Heart right ventricle (tissue), 16 donors: ENCODE results near the gene CDK5RAP2. TPM values are rescaled to one million over a fixed set of nuclear protein-coding genes. Genes with fewer than 3 reads are reported as not detected.

Experiments
- ATAC-seq, 8 donors: fragments of 200-7000 bp; cut with Tn5 transposase; one replicate each; pipeline ENCODE4 v1.9.1; 2020; ENCODE audit warnings: mild to moderate bottlenecking in 8 of 8, moderate library complexity in 8 of 8, moderate number of reproducible peaks in 1 of 8
- DNase-seq, 2 donors: peaks; one replicate each; pipeline ENCODE4 v3.0.0-alpha.2; 2020
- H3K27ac ChIP-seq, 10 donors: fragments of 200-600 bp; sonication (generic) in 2 of 10; one replicate each; pipeline versions ENCODE4 v1.5.0 to v1.8.0; 2020 to 2022; ENCODE audit warnings: mild to moderate bottlenecking in 3 of 10
- H3K27me3 ChIP-seq, 7 donors: fragments of 200-600 bp; one replicate each; pipeline ENCODE4 v1.8.0; 2021 to 2022; ENCODE audit warnings: mild to moderate bottlenecking in 2 of 7
- H3K36me3 ChIP-seq, 9 donors: fragments of 200-600 bp; sonication (generic) in 1 of 9; one replicate each; pipeline versions ENCODE4 v1.5.0 to v1.8.0; 2020 to 2022; ENCODE audit warnings: mild to moderate bottlenecking in 2 of 9
- H3K4me1 ChIP-seq, 9 donors: fragments of 200-600 bp; sonication (generic) in 1 of 9; one replicate each; pipeline versions ENCODE4 v1.5.0 to v1.8.0; 2020 to 2022; ENCODE audit warnings: mild to moderate bottlenecking in 4 of 9
- H3K4me3 ChIP-seq, 10 donors: fragments of 200-600 bp; sonication (generic) in 2 of 10; one replicate each; pipeline versions ENCODE4 v1.5.0 to v1.8.0; 2020 to 2022; ENCODE audit warnings: mild to moderate bottlenecking in 7 of 10, moderate library complexity in 2 of 10
- H3K9me3 ChIP-seq, 11 donors: fragments of 200-600 bp in 10 of 11; sonication (generic) in 2 of 11; one replicate each; pipeline versions ENCODE4 v1.5.0 to v1.8.0; 2013 to 2022; ENCODE audit warnings: mild to moderate bottlenecking in 2 of 11, control low read depth in 1 of 11, moderate library complexity in 1 of 11
- CTCF ChIP-seq, 9 donors: fragments of 200-600 bp; sonication (generic) in 2 of 9; IDR thresholded peaks; one replicate each; pipeline versions ENCODE4 v1.5.0 to v1.8.0; 2021 to 2022; ENCODE audit warnings: antibody characterized with exemption in 9 of 9, mild to moderate bottlenecking in 5 of 9, moderate library complexity in 1 of 9
- WGBS, 2 donors: extraction: QIAGEN DNeasy Blood & Tissue Kit; methylation state at CpG; one replicate each; pipeline ENCODE4 v1.1.7; 2013; ENCODE audit warnings: inconsistent platforms in 1 of 2; 5-methylcytosine and 5-hydroxymethylcytosine counted together
- intact Hi-C, 10 donors: fragments of 100-400 bp; cut with DNase I; formaldehyde crosslinking; loops; one replicate each; pipeline versions ENCODE4 v1.11.1 to v1.14.2; 2022
- polyA plus RNA-seq, 2 donors: library from polyadenylated mRNA; stranded (reverse); fragments of 200-250 nt; gene quantifications; one replicate each; pipeline ENCODE4 v1.2.3, GENCODE V29; 2013
- total RNA-seq, 10 donors: library from RNA; stranded (reverse); fragmentation: NEBNext Ultra II Directional in 3 of 10; extraction: Animal tissue kit (Norgen Biotek cat#: 25700) in 3 of 10; gene quantifications; one replicate each; pipeline versions ENCODE4 v1.2.1 to v1.2.4, GENCODE V29; 2021 to 2023
- donor health status: Arrhythmogenic right ventricular cardiomyopathy.
- donor health status: ischemic (EF 13 %, LVEDD 7.1; RV severe dilation, severe dysfunction).
- donor health status: healthy with polysubstance abuse.
- donor health status: DM: no; HTN: yes; CAD: no.
- donor health status: DM: no; HTN: no; CAD: no.
- donor health status: ischemic (EF 25% LVEDD 6.9; RV normal size, moderate dysfunction).
- donor health status: ischemic (EF 25% LVEDD 5.7; RV mildly dilated, moderate dysfunction).
- donor health status: healthy.
- donor health status: DM: yes; HTN: yes; CAD: no.
- donor health status: Ischemic cardiomyopathy.
- donor health status: ischemic (EF 35%, LVEDD 5.7; RV mildly dilated, moderate dysfunction).
- donor health status: nonischemic (EF 11% LVEDD 7.7; RV severe dilation, severe dysfunction).
- donor health status: DM: yes; HTN: yes; CAD: no.
- donor health status: PGD.
- donor health status: ischemic (EF 29% LVEDD 5.4; RV normal size, mild dysfunction).
- donor health status: nonischemic (EF 23%, LVEDD 6.1; RV moderate dilation, normal function).

Gene CDK5RAP2
- total and polyA plus RNA-seq, 12 donors: 21.6 to 80.1 (median 53.4) TPM

GRCh38 chr9:120486835-120487234 lies 93.1 kb downstream of the CDK5RAP2 start:
- Histone ChIP-seq H3K4me3 (no peak overlapping the region), H3K4me1 (peaks cover 0 to 14% (median 10%) of the 10 kb centered on the region in 9 donors), H3K27ac (no peak overlapping the region), H3K9me3 (no peaks in the 10 kb centered on the region), H3K27me3 (no peaks in the 10 kb centered on the region), H3K36me3 (peaks cover 0 to 92% (median 13%) of the 10 kb centered on the region in 9 donors)
- ATAC-seq (no peak), DNase-seq (no peak)
- 87 to 90% methylated on average over 6 of the region's 6 CpGs for WGBS, 2 donors
- no peak for TF ChIP-seq CTCF (IDR thresholded peaks at IDR 0.05)
- intact Hi-C loops: no loop called here

GRCh38 chr9:120486347-120486746 lies 93.6 kb downstream of the CDK5RAP2 start:
- no peaks in the 10 kb centered on the region for H3K27me3 ChIP-seq
- WGBS, 2 donors: 83 to 85% methylated on average over 4 of the region's 4 CpGs
- ATAC-seq: peak in 2 of 8 donors; percentile 44 to 50
- peaks cover 0 to 96% (median 13%) of the 10 kb centered on the region in 9 donors for H3K36me3 ChIP-seq
- H3K4me1 ChIP-seq: peaks cover 0 to 19% (median 14%) of the 10 kb centered on the region in 9 donors
- no peak for TF ChIP-seq CTCF (IDR thresholded peaks at IDR 0.05)
- no peak for DNase-seq
- intact Hi-C loops: no loop called here
- no peaks in the 10 kb centered on the region for H3K9me3 ChIP-seq
- H3K27ac ChIP-seq: no peak overlapping the region
- H3K4me3 ChIP-seq: no peak overlapping the region

GRCh38 chr9:120485788-120486187 lies 94.2 kb downstream of the CDK5RAP2 start:
- WGBS, 2 donors: 94 to 98% methylated on average over 3 of the region's 3 CpGs
- Histone ChIP-seq H3K27ac (no peak overlapping the region), H3K27me3 (no peaks in the 10 kb centered on the region), H3K36me3 (peaks cover 0 to 94% (median 13%) of the 10 kb centered on the region in 9 donors), H3K4me1 (peaks cover 0 to 23% (median 16%) of the 10 kb centered on the region in 9 donors), H3K4me3 (no peak overlapping the region), H3K9me3 (no peaks in the 10 kb centered on the region)
- DNase-seq (no peak), ATAC-seq (no peak)
- intact Hi-C loops: no loop called here
- TF ChIP-seq CTCF (IDR thresholded peaks at IDR 0.05): no peak

- H3K36me3 ChIP-seq: peaks cover 0 to 77% (median 13%) of the 10 kb centered on the region in 9 donors
Observed at GRCh38 chr9:120484162-120484561, 95.8 kb downstream of the CDK5RAP2 start.

More at GRCh38 chr9:120484162-120484561, 95.8 kb downstream of the CDK5RAP2 start:
- DNase-seq: no peak
- H3K4me1 ChIP-seq: peaks cover 0 to 36% (median 16%) of the 10 kb centered on the region in 9 donors
- H3K27me3 ChIP-seq: no peaks in the 10 kb centered on the region
- ATAC-seq: no peak
- intact Hi-C loops: no loop called here
- 96% methylated on average over 5 of the region's 5 CpGs for WGBS, 2 donors
- no peak for TF ChIP-seq CTCF (IDR thresholded peaks at IDR 0.05)
- no peaks in the 10 kb centered on the region for H3K9me3 ChIP-seq
- H3K27ac ChIP-seq: no peak overlapping the region
- H3K4me3 ChIP-seq: no peak overlapping the region
